GM21367 (cell line): Measurements from ENCODE around the gene CCDC7.
"Not testable (repeated sequence)": the region's sequence is repeated elsewhere in the genome, so short reads cannot be mapped to it uniquely, and the experiment has no call there.

Source experiments
- ATAC-seq: cut with Tn5 transposase; IDR thresholded peaks from one replicate; pipeline ENCODE4 v1.9.1; 2021; ENCODE audit not compliant: unreplicated experiment

Gene CCDC7

GRCh38 chr10:32865170-32865569 lies 419.2 kb downstream of the CCDC7 start:
- no peak for ATAC-seq

GRCh38 chr10:32877915-32878314 lies 432.0 kb downstream of the CCDC7 start:
- no peak for ATAC-seq

GRCh38 chr10:32878646-32879045 lies 432.7 kb downstream of the CCDC7 start:
- ATAC-seq = no peak

- ATAC-seq = no peak
These were observed 436.1 kb downstream of the CCDC7 start for GRCh38 chr10:32882076-32882475.

- ATAC-seq = no peak
These were observed 441.5 kb downstream of the CCDC7 start for GRCh38 chr10:32887481-32887880.

- no peak for ATAC-seq
These were observed 442.4 kb downstream of the CCDC7 start for GRCh38 chr10:32888161-32888927.

- ATAC-seq = no peak
These were observed 443.8 kb downstream of the CCDC7 start for GRCh38 chr10:32889631-32890212.

GRCh38 chr10:32890444-32890843 lies 444.5 kb downstream of the CCDC7 start:
- no peak for ATAC-seq

GRCh38 chr10:32891261-32891660 lies 445.3 kb downstream of the CCDC7 start:
- no peak for ATAC-seq

GRCh38 chr10:32893434-32893833 lies 447.5 kb downstream of the CCDC7 start:
- no peak for ATAC-seq

- no peak for ATAC-seq
These were observed 448.1 kb downstream of the CCDC7 start for GRCh38 chr10:32893916-32894664.

GRCh38 chr10:32895200-32895968 lies 449.4 kb downstream of the CCDC7 start:
- not testable (repeated sequence) for ATAC-seq

GRCh38 chr10:32901815-32902214 lies 455.9 kb downstream of the CCDC7 start:
- ATAC-seq = no peak

GRCh38 chr10:32905466-32905865 lies 459.5 kb downstream of the CCDC7 start:
- ATAC-seq = no peak

GRCh38 chr10:32906595-32906994 lies 460.7 kb downstream of the CCDC7 start:
- no peak for ATAC-seq

GRCh38 chr10:32909456-32909855 lies 463.5 kb downstream of the CCDC7 start:
- no peak for ATAC-seq

- not testable (repeated sequence) for ATAC-seq
These were observed 464.0 kb downstream of the CCDC7 start for GRCh38 chr10:32909970-32910369.

GRCh38 chr10:32911285-32912016 lies 465.5 kb downstream of the CCDC7 start:
- ATAC-seq = no peak

GRCh38 chr10:32917817-32918216 lies 471.9 kb downstream of the CCDC7 start:
- not testable (repeated sequence) for ATAC-seq

GRCh38 chr10:32922170-32922569 lies 476.2 kb downstream of the CCDC7 start:
- ATAC-seq = no peak

- no peak for ATAC-seq
These were observed 477.2 kb downstream of the CCDC7 start for GRCh38 chr10:32923134-32923533.
